ENCODE measurements around the gene TMEM209.

DNA sequence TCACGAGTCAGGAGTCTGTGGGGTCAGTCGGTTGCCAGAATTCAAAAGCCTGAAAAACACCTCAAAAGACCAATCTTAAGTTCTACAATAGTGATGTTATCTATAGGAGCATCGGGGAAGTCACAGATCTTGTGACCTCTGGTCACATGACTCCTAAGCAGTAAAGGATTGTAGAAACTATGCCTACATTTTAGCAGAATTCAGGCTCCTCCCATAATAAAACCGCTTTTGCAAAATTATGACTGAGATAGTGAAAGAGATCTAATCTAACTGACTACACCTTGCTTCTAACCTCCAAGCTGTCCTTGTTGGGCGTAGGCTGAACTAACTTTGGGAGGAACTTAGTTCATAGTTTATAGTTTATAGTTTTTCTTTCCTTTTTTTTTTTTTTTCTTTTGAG is 19.0 kb upstream of the TMEM209 start:
- no peak for TF ChIP-seq CTCF (IDR thresholded peaks at IDR 0.05)
- TF ChIP-seq ZBTB21 (CRISPR knock-in tag; IDR thresholded peaks at IDR 0.05; ENCODE audit: borderline replicate concordance) = no peak
- TF ChIP-seq, protein P1, sequence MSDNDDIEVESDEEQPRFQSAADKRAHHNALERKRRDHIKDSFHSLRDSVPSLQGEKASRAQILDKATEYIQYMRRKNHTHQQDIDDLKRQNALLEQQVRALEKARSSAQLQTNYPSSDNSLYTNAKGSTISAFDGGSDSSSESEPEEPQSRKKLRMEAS (CRISPR knock-in tag; IDR thresholded peaks at IDR 0.05) = no peak
- TF ChIP-seq IRF2 (CRISPR knock-in tag; IDR thresholded peaks at IDR 0.05; ENCODE audit: borderline replicate concordance, low read depth) = no peak
- TF ChIP-seq ATF3 (CRISPR knock-in tag; conservative IDR thresholded peaks at IDR 0.05) = no peak
- no peak for TF ChIP-seq CREB1 (CRISPR knock-in tag; IDR thresholded peaks at IDR 0.05)
- no peak for TF ChIP-seq ESRRA (CRISPR knock-in tag; IDR thresholded peaks at IDR 0.05; ENCODE audit: borderline replicate concordance)
- TF ChIP-seq NFE2L1 (CRISPR knock-in tag; IDR thresholded peaks at IDR 0.05) = no peak
- TF ChIP-seq USF1 (CRISPR knock-in tag; IDR thresholded peaks at IDR 0.05) = no peak
- TF ChIP-seq, protein P2, sequence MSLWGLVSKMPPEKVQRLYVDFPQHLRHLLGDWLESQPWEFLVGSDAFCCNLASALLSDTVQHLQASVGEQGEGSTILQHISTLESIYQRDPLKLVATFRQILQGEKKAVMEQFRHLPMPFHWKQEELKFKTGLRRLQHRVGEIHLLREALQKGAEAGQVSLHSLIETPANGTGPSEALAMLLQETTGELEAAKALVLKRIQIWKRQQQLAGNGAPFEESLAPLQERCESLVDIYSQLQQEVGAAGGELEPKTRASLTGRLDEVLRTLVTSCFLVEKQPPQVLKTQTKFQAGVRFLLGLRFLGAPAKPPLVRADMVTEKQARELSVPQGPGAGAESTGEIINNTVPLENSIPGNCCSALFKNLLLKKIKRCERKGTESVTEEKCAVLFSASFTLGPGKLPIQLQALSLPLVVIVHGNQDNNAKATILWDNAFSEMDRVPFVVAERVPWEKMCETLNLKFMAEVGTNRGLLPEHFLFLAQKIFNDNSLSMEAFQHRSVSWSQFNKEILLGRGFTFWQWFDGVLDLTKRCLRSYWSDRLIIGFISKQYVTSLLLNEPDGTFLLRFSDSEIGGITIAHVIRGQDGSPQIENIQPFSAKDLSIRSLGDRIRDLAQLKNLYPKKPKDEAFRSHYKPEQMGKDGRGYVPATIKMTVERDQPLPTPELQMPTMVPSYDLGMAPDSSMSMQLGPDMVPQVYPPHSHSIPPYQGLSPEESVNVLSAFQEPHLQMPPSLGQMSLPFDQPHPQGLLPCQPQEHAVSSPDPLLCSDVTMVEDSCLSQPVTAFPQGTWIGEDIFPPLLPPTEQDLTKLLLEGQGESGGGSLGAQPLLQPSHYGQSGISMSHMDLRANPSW (CRISPR knock-in tag; conservative IDR thresholded peaks at IDR 0.05; ENCODE audit: low read depth) = no peak
- no peak for TF ChIP-seq SMAD4 (CRISPR knock-in tag; IDR thresholded peaks at IDR 0.05)
- no peak for TF ChIP-seq ETV6 (CRISPR knock-in tag; IDR thresholded peaks at IDR 0.05)
- no peak for TF ChIP-seq IRF1 (CRISPR knock-in tag; IDR thresholded peaks at IDR 0.05)
